IMR-90 (cell line): Measurements from ENCODE around the gene DNAJB8. TPM values are rescaled to one million over a fixed set of nuclear protein-coding genes. Genes with fewer than 3 reads are reported as not detected.

ENCODE experiments used
- ATAC-seq: fragments of 200-7000 bp; cut with Tn5 transposase; 2 replicates; pipeline ENCODE4 v1.9.1; 2020; ENCODE audit warnings: low read depth, mild to moderate bottlenecking, moderate library complexity
- BruUV-seq: library from RNA; stranded (reverse); fragments of 400-500 nt; replicated peaks from 2 replicates; lab custom pipeline; 2021; lab: Mats Ljungman, UMichigan
- CTCF ChIA-PET: fragments of 300-600 bp; formaldehyde crosslinking; extraction: SDS; loops from one replicate; lab custom pipeline; 2021; ENCODE audit warnings: antibody characterized with exemption; lab: Yijun Ruan, JAX
- POLR2A ChIA-PET: fragments of 300-600 bp; sonication (Branson Sonifier 250); formaldehyde crosslinking; loops from one replicate; lab custom pipeline; 2022; ENCODE audit warnings: antibody characterized with exemption; ENCODE audit not compliant: unreplicated experiment; lab: Charles Lee
- DNase-seq: peaks from one replicate; pipeline ENCODE4 v3.0.0; 2013
- H2AFZ ChIP-seq: replicated peaks from 2 replicates; pipeline ENCODE3; 2013; ENCODE audit warnings: low read length, mild to moderate bottlenecking; ENCODE audit not compliant: poor library complexity
- H2AK5ac ChIP-seq: 2 replicates; pipeline ENCODE4 v1.6.1; 2013; ENCODE audit warnings: low read depth, low read length, inconsistent platforms
- H2AK9ac ChIP-seq: replicated peaks from 2 replicates; pipeline ENCODE3; 2013; ENCODE audit warnings: mild to moderate bottlenecking, low read depth, low read length, moderate library complexity; ENCODE audit not compliant: poor library complexity
- H2BK120ac ChIP-seq: 2 replicates; pipeline ENCODE4 v1.6.1; 2013; ENCODE audit warnings: low read depth, low read length, inconsistent platforms
- H2BK15ac ChIP-seq: 3 replicates; pipeline ENCODE4 v1.6.1; 2013; ENCODE audit warnings: low read depth, low read length, inconsistent platforms
- H2BK20ac ChIP-seq: 2 replicates; pipeline ENCODE4 v1.6.1; 2013; ENCODE audit warnings: low read depth, mild to moderate bottlenecking, inconsistent platforms, low read length, moderate library complexity
- H2BK5ac ChIP-seq: 2 replicates; pipeline ENCODE4 v1.6.1; 2013; ENCODE audit warnings: mild to moderate bottlenecking, low read depth, low read length, inconsistent platforms; ENCODE audit not compliant: poor library complexity, severe bottlenecking
- H3K14ac ChIP-seq: replicated peaks from 2 replicates; pipeline ENCODE4 v1.6.1; 2013; ENCODE audit warnings: low read depth, low read length, inconsistent platforms
- H3K18ac ChIP-seq: 2 replicates; pipeline ENCODE4 v1.6.1; 2013; ENCODE audit warnings: low read depth, low read length, control low read depth
- H3K23ac ChIP-seq: 2 replicates; pipeline ENCODE4 v1.6.1; 2013; ENCODE audit warnings: low read depth, low read length, inconsistent platforms
- H3K27ac ChIP-seq: 2 replicates; pipeline ENCODE4 v1.5.1; 2013; ENCODE audit warnings: mild to moderate bottlenecking, control low read depth, low read length; ENCODE audit not compliant: insufficient read depth
- H3K27me3 ChIP-seq: 2 replicates; pipeline ENCODE4 v1.6.1; 2013; ENCODE audit warnings: low read length; ENCODE audit not compliant: control insufficient read depth, insufficient read depth
- H3K36me3 ChIP-seq: 2 replicates; pipeline ENCODE4 v1.6.1; 2013; ENCODE audit warnings: low read length, mixed read lengths; ENCODE audit not compliant: control insufficient read depth, insufficient read depth
- H3K4ac ChIP-seq: 2 replicates; pipeline ENCODE4 v1.6.1; 2013; ENCODE audit warnings: low read depth, low read length, inconsistent platforms
- H3K4me1 ChIP-seq: 2 replicates; pipeline ENCODE4 v1.6.1; 2013; ENCODE audit warnings: low read length, mixed read lengths; ENCODE audit not compliant: control insufficient read depth, insufficient read depth
- H3K4me2 ChIP-seq: 2 replicates; pipeline ENCODE4 v1.6.1; 2013; ENCODE audit warnings: low read depth, mild to moderate bottlenecking, control low read depth, low read length, moderate library complexity
- H3K4me3 ChIP-seq: 2 replicates; pipeline ENCODE4 v1.5.1; 2013; ENCODE audit warnings: low read depth, mild to moderate bottlenecking, control low read depth, low read length, moderate library complexity; ENCODE audit not compliant: insufficient read depth
- H3K56ac ChIP-seq: 2 replicates; pipeline ENCODE4 v1.6.1; 2013; ENCODE audit warnings: low read length, inconsistent platforms; ENCODE audit not compliant: insufficient read depth; ENCODE audit errors: extremely low read depth
- H3K79me1 ChIP-seq, 2 experiments: 2 replicates each; pipeline ENCODE4 v1.6.1; 2013; ENCODE audit warnings: low read length in 2 of 2, inconsistent platforms in 1 of 2, low read depth in 1 of 2
- H3K9ac ChIP-seq: 2 replicates; pipeline ENCODE4 v1.6.1; 2013; ENCODE audit warnings: low read depth, low read length, control low read depth
- H3K9me1 ChIP-seq: 2 replicates; pipeline ENCODE4 v1.6.1; 2013; ENCODE audit warnings: low read length, inconsistent platforms; ENCODE audit not compliant: insufficient read depth
- H3K9me3 ChIP-seq: 2 replicates; pipeline ENCODE4 v1.6.1; 2013; ENCODE audit warnings: low read length; ENCODE audit not compliant: control insufficient read depth, insufficient read depth
- H4K20me1 ChIP-seq: 2 replicates; pipeline ENCODE4 v1.6.1; 2013; ENCODE audit warnings: low read length, inconsistent platforms; ENCODE audit not compliant: insufficient read depth
- H4K5ac ChIP-seq: 2 replicates; pipeline ENCODE4 v1.6.1; 2013; ENCODE audit warnings: mild to moderate bottlenecking, low read depth, low read length, control low read depth
- H4K8ac ChIP-seq, 2 experiments: 2 replicates each; pipeline ENCODE4 v1.6.1; 2013; ENCODE audit warnings: low read depth in 2 of 2, low read length in 2 of 2, control low read depth in 1 of 2, inconsistent platforms in 1 of 2
- H4K91ac ChIP-seq: 2 replicates; pipeline ENCODE4 v1.6.1; 2013; ENCODE audit warnings: low read depth, low read length, inconsistent platforms; ENCODE audit not compliant: insufficient read depth
- BHLHE40 ChIP-seq: fragments of 150-350 bp; IDR thresholded peaks from 2 replicates; pipeline ENCODE4 v1.6.1; 2016; ENCODE audit warnings: mild to moderate bottlenecking, low read depth, low read length
- CHD1 ChIP-seq: IDR thresholded peaks from 2 replicates; pipeline ENCODE4 v1.6.1; 2012; ENCODE audit warnings: low read depth, low read length, improper control_type of control experiment
- FOS ChIP-seq: fragments of 150-350 bp; IDR thresholded peaks from 2 replicates; pipeline ENCODE4 v1.6.1; 2016; ENCODE audit warnings: low read depth, low read length
- MAFK ChIP-seq: IDR thresholded peaks from 2 replicates; pipeline ENCODE4 v1.6.1; 2012; ENCODE audit warnings: low read depth, low read length, improper control_type of control experiment
- MAZ ChIP-seq: IDR thresholded peaks from 2 replicates; pipeline ENCODE4 v1.6.1; 2012; ENCODE audit warnings: low read depth, mild to moderate bottlenecking, low read length, improper control_type of control experiment, moderate library complexity, borderline replicate concordance
- MXI1 ChIP-seq: IDR thresholded peaks from 2 replicates; pipeline ENCODE4 v1.6.1; 2012; ENCODE audit warnings: low read depth, mild to moderate bottlenecking, low read length, moderate library complexity, borderline replicate concordance
- NFE2L2 ChIP-seq: fragments of 150-350 bp; IDR thresholded peaks from 2 replicates; pipeline ENCODE4 v1.6.1; 2016; ENCODE audit warnings: low read depth, mild to moderate bottlenecking, low read length
- POLR2A ChIP-seq: IDR thresholded peaks from 2 replicates; pipeline ENCODE4 v1.6.1; 2012; ENCODE audit warnings: mild to moderate bottlenecking, low read depth, low read length
- RCOR1 ChIP-seq: IDR thresholded peaks from 2 replicates; pipeline ENCODE4 v1.6.1; 2012; ENCODE audit warnings: mild to moderate bottlenecking, low read length, improper control_type of control experiment; ENCODE audit not compliant: insufficient replicate concordance
- RFX5 ChIP-seq: IDR thresholded peaks from 2 replicates; pipeline ENCODE4 v1.8.0; 2012; ENCODE audit warnings: low read depth, mild to moderate bottlenecking, low read length, moderate library complexity
- SMC3 ChIP-seq: fragments of 150-350 bp; IDR thresholded peaks from 2 replicates; pipeline ENCODE4 v1.6.1; 2016; ENCODE audit warnings: low read depth, mild to moderate bottlenecking, antibody characterized with exemption, low read length, moderate library complexity
- whole genome bisulfite sequencing, 2 experiments: methylation state at CpG; one replicate each; pipeline versions ENCODE4 v1.1.5 to v1.1.7; 2013; ENCODE audit warnings: missing lambda C conversion rate in 2 of 2; ENCODE audit not compliant: insufficient read length in 1 of 2; ENCODE audit errors: extremely low coverage in 2 of 2; 5-methylcytosine and 5-hydroxymethylcytosine counted together
- dilution Hi-C: fragments of 300-500 bp; cut with HindIII; formaldehyde crosslinking; loops from one replicate; pipeline ENCODE4 v1.14.3; 2018; ENCODE audit warnings: low sequenced_read_pairs; ENCODE audit not compliant: unreplicated experiment
- in situ Hi-C: fragments of 300-500 bp; cut with MboI; formaldehyde crosslinking; loops from 3 replicates; pipeline ENCODE4 v1.14.3; 2019; ENCODE audit warnings: low sequenced_read_pairs, inconsistent platforms, mixed read lengths
- intact Hi-C: fragments of 100-400 bp; cut with micrococcal nuclease; formaldehyde crosslinking; loops from 2 replicates; pipeline ENCODE4 v1.10.0; 2022
- polyA plus RNA-seq, 3 experiments: library from polyadenylated mRNA; depleted of rRNA; stranded (reverse); fragments of >200 nt; gene quantifications; 2 replicates each; pipeline ENCODE4 v1.2.3, GENCODE V29; 2012; ENCODE audit warnings: low replicate concordance in 1 of 3
- total RNA-seq: library from RNA; depleted of rRNA; stranded (reverse); fragments of >200 nt; gene quantifications from 2 replicates; pipeline ENCODE4 v1.2.3, GENCODE V29; 2012
- TF ChIP-seq, protein P1 (sequence below): conservative IDR thresholded peaks from 2 replicates; pipeline ENCODE4 v1.5.1; 2012; ENCODE audit warnings: mild to moderate bottlenecking, low read depth, low read length, improper control_type of control experiment
- TF ChIP-seq, protein P2 (sequence below): fragments of 150-350 bp; IDR thresholded peaks from 2 replicates; pipeline ENCODE4 v1.6.1; 2017; ENCODE audit warnings: mild to moderate bottlenecking, antibody characterized with exemption, low read length, low read depth
- TF ChIP-seq, protein P3 (sequence below): fragments of 150-350 bp; IDR thresholded peaks from 2 replicates; pipeline ENCODE4 v1.6.1; 2016; ENCODE audit warnings: low read depth, mild to moderate bottlenecking, low read length, moderate library complexity, borderline replicate concordance

Gene DNAJB8
- total and polyA plus RNA-seq, 2 of the 4 experiments (the other 2 are of a cell fraction), result not detected

DNA sequence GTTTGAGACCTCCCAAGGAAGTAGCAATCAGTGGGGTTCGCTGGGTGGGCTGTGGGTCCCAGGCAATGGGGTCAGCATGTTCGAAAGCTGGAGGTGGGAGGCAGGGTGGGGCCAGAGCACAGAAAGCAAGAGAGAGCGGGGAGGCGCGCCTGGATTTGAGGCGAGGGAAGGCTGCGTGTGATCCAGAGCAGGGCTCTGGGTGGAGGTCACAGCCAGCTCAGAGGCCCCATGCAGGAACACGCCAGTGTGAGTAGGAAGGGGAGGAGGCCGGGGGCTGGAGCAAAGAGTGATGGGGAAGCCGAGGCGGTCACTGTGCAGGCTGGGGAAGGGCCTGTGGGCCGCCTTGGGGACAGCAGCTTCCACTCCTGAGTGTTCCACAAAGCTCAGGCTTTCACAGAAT, 8.8 kb downstream of the DNAJB8 start:
- ChIA-PET POLR2A (no interaction called here), CTCF (no interaction called here)
- no peaks in the 10 kb centered on the region for H3K79me1 ChIP-seq
- H2AK9ac ChIP-seq, result no peak overlapping the region
- TF ChIP-seq BHLHE40 (no peak), NFE2L2 (no peak), RFX5 (no peak), MAZ (no peak), MXI1 (no peak), FOS (no peak), RCOR1 (no peak), CHD1 (no peak), MAFK (no peak), SMC3 (no peak), POLR2A (no peak)
- TF ChIP-seq, protein P1, sequence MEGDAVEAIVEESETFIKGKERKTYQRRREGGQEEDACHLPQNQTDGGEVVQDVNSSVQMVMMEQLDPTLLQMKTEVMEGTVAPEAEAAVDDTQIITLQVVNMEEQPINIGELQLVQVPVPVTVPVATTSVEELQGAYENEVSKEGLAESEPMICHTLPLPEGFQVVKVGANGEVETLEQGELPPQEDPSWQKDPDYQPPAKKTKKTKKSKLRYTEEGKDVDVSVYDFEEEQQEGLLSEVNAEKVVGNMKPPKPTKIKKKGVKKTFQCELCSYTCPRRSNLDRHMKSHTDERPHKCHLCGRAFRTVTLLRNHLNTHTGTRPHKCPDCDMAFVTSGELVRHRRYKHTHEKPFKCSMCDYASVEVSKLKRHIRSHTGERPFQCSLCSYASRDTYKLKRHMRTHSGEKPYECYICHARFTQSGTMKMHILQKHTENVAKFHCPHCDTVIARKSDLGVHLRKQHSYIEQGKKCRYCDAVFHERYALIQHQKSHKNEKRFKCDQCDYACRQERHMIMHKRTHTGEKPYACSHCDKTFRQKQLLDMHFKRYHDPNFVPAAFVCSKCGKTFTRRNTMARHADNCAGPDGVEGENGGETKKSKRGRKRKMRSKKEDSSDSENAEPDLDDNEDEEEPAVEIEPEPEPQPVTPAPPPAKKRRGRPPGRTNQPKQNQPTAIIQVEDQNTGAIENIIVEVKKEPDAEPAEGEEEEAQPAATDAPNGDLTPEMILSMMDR, result no peak
- TF ChIP-seq, protein P2, sequence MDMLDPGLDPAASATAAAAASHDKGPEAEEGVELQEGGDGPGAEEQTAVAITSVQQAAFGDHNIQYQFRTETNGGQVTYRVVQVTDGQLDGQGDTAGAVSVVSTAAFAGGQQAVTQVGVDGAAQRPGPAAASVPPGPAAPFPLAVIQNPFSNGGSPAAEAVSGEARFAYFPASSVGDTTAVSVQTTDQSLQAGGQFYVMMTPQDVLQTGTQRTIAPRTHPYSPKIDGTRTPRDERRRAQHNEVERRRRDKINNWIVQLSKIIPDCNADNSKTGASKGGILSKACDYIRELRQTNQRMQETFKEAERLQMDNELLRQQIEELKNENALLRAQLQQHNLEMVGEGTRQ, result no peak
- TF ChIP-seq, protein P3, sequence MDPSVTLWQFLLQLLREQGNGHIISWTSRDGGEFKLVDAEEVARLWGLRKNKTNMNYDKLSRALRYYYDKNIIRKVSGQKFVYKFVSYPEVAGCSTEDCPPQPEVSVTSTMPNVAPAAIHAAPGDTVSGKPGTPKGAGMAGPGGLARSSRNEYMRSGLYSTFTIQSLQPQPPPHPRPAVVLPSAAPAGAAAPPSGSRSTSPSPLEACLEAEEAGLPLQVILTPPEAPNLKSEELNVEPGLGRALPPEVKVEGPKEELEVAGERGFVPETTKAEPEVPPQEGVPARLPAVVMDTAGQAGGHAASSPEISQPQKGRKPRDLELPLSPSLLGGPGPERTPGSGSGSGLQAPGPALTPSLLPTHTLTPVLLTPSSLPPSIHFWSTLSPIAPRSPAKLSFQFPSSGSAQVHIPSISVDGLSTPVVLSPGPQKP, result no peak
- H3K36me3 ChIP-seq, result no peaks in the 10 kb centered on the region
- H4K8ac ChIP-seq, result no peak overlapping the region
- H3K27ac ChIP-seq, result no peak overlapping the region
- H3K4me2 ChIP-seq, result no peak overlapping the region
- H3K4ac ChIP-seq, result no peak overlapping the region
- no peak overlapping the region for H2BK20ac ChIP-seq
- no peak overlapping the region for H4K5ac ChIP-seq
- intact Hi-C loops, result no loop called here
- DNase-seq, result no peak
- no TSS peak for BruUV-seq
- peaks cover 2% of the 10 kb centered on the region; the same call in 1 of the 2 replicates for H3K9me3 ChIP-seq
- no peak overlapping the region for H4K91ac ChIP-seq
- dilution Hi-C loops, result no loop called here
- H2BK15ac ChIP-seq, result no peak overlapping the region
- no peak for ATAC-seq
- no peak overlapping the region for H3K4me3 ChIP-seq
- H3K18ac ChIP-seq, result no peak overlapping the region
- no peak overlapping the region for H2BK120ac ChIP-seq
- H3K27me3 ChIP-seq, result peaks cover 60% of the 10 kb centered on the region
- H2BK5ac ChIP-seq, result no peak overlapping the region
- H3K23ac ChIP-seq, result no peak overlapping the region
- no peaks in the 10 kb centered on the region for H3K9me1 ChIP-seq
- no peak overlapping the region for H3K56ac ChIP-seq
- no peak overlapping the region for H2AK5ac ChIP-seq
- 49% methylated on average over 8 of the region's 12 CpGs; no CpG with 5 or more reads in 1 of the 2 experiments for WGBS, 2 experiments
- no peaks in the 10 kb centered on the region; the same call in 1 of the 2 replicates for H4K20me1 ChIP-seq
- H3K9ac ChIP-seq, result no peak overlapping the region
- peak overlapping the region; percentile 21 for H2AFZ ChIP-seq
- no peaks in the 10 kb centered on the region for H3K4me1 ChIP-seq
- in situ Hi-C loops, result no loop called here
- no peak overlapping the region for H3K14ac ChIP-seq
